ENCODE measurements around the gene JUN.

DNA sequence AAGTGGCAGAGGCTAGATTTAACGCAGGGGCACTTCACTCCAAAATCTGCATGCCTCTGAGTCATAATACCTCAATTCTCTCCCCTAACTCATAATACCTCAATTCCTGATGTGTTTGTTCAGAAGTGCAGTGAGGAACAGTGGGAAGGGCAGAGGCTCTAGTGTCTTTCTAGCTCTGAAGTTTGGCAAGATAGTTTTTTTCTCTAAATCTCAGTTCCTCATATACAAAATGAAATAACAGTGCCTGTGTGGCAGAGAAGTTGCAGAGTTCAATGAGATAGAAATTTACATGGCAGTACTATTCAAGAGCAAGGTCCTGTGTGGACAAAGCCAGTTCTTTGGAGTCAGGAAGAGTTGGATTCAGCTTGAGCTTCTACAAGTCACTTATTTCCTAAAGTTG lies 9.8 kb downstream of the JUN start:
- TF ChIP-seq, protein P1, sequence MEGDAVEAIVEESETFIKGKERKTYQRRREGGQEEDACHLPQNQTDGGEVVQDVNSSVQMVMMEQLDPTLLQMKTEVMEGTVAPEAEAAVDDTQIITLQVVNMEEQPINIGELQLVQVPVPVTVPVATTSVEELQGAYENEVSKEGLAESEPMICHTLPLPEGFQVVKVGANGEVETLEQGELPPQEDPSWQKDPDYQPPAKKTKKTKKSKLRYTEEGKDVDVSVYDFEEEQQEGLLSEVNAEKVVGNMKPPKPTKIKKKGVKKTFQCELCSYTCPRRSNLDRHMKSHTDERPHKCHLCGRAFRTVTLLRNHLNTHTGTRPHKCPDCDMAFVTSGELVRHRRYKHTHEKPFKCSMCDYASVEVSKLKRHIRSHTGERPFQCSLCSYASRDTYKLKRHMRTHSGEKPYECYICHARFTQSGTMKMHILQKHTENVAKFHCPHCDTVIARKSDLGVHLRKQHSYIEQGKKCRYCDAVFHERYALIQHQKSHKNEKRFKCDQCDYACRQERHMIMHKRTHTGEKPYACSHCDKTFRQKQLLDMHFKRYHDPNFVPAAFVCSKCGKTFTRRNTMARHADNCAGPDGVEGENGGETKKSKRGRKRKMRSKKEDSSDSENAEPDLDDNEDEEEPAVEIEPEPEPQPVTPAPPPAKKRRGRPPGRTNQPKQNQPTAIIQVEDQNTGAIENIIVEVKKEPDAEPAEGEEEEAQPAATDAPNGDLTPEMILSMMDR (IDR thresholded peaks at IDR 0.05; ENCODE audit: poor library complexity): no peak
- no peak for TF ChIP-seq EZH2 (IDR thresholded peaks at IDR 0.05; ENCODE audit: borderline replicate concordance)
